DND-41 (cell line): ENCODE measurements around the gene DGUOK.

Experiments
- ATAC-seq: fragments of 200-7000 bp; cut with Tn5 transposase; 3 replicates; pipeline ENCODE4 v1.9.1; 2021; ENCODE audit warnings: low read depth; ENCODE audit not compliant: insufficient read depth
- DNase-seq: peaks from one replicate; pipeline ENCODE4 v3.0.0-alpha.2; 2020
- H2AFZ ChIP-seq: 2 replicates; pipeline ENCODE4 v1.6.0; 2012; ENCODE audit warnings: low read depth, low read length
- H3K27ac ChIP-seq: 2 replicates; pipeline ENCODE4 v1.5.1; 2012; ENCODE audit warnings: low read length, inconsistent platforms
- H3K27me3 ChIP-seq: fragments of 200-600 bp; sonication (generic); 2 replicates; pipeline ENCODE4 v1.6.0; 2012; ENCODE audit warnings: low read length, mild to moderate bottlenecking, inconsistent platforms; ENCODE audit not compliant: insufficient read depth, poor library complexity
- H3K36me3 ChIP-seq: 2 replicates; pipeline ENCODE4 v1.5.1; 2012; ENCODE audit warnings: low read length, inconsistent platforms; ENCODE audit not compliant: insufficient read depth
- H3K4me1 ChIP-seq: 2 replicates; pipeline ENCODE4 v1.5.1; 2012; ENCODE audit warnings: mild to moderate bottlenecking, low read length; ENCODE audit not compliant: insufficient read depth
- H3K4me2 ChIP-seq: 2 replicates; pipeline ENCODE4 v1.6.0; 2012; ENCODE audit warnings: mild to moderate bottlenecking, moderate library complexity, low read length, inconsistent platforms; ENCODE audit not compliant: insufficient read depth
- H3K4me3 ChIP-seq, 2 experiments: fragments of 200-600 bp in 1 of 2; shearing (Covaris generic) in 1 of 2; 2 replicates each; pipeline ENCODE4 v1.5.1; 2012 to 2016; ENCODE audit warnings: inconsistent platforms in 2 of 2, low read length in 2 of 2, mild to moderate bottlenecking in 2 of 2, low read depth in 1 of 2, moderate library complexity in 1 of 2
- H3K79me2 ChIP-seq: 2 replicates; pipeline ENCODE4 v1.6.0; 2012; ENCODE audit warnings: low read length, inconsistent platforms; ENCODE audit not compliant: insufficient read depth
- H3K9ac ChIP-seq: 2 replicates; pipeline ENCODE4 v1.6.0; 2012; ENCODE audit warnings: low read depth, mild to moderate bottlenecking, inconsistent platforms, low read length, moderate library complexity
- H3K9me3 ChIP-seq: 2 replicates; pipeline ENCODE4 v1.5.1; 2012; ENCODE audit warnings: low read length, moderate library complexity, mild to moderate bottlenecking, inconsistent platforms; ENCODE audit not compliant: insufficient read depth, severe bottlenecking
- H4K20me1 ChIP-seq: 2 replicates; pipeline ENCODE4 v1.6.0; 2012; ENCODE audit warnings: low read length; ENCODE audit not compliant: insufficient read depth
- EZH2 ChIP-seq: IDR thresholded peaks from 3 replicates; pipeline ENCODE4 v1.6.1; 2012; ENCODE audit warnings: borderline replicate concordance, low read depth, mild to moderate bottlenecking, moderate library complexity, low read length, inconsistent platforms; ENCODE audit not compliant: severe bottlenecking
- TF ChIP-seq, protein P1 (sequence below): IDR thresholded peaks from 2 replicates; pipeline ENCODE4 v1.5.1; 2012; ENCODE audit warnings: borderline replicate concordance, low read length, moderate library complexity, mild to moderate bottlenecking; ENCODE audit not compliant: poor library complexity, severe bottlenecking; ENCODE audit errors: extremely low read depth

The DGUOK gene

DNA sequence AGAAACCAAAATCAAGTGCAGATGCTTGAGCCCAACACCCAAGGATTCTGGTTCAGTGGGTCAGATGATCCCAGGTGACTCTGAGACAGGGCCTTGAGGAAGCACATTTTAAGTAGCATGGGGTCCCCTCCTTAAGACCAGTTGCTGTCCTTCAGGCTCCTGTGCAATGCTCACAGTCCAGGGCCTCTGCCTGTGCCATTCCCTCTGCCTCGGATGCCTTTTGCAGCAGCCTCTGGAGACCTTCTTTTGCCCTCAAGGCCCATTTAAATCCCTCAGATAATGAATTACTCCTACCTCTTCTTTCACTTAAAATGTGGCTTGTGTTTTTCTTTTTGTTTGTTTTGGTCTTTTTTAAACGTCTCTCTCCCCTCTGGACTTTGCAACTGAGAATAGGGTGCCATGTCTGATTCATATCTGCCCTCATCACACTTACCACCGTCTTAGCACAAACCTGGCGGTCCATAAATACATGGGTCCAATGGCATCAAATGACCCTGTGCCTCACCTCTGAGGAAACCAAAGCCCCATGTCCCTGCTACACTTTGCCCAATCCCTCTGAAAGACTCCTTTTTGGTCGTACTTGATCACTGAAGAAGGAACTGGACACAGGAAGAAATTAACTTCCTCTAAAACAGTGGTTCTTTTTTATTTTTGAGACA, 19.7 kb upstream of the DGUOK start:
- H3K27me3 ChIP-seq = peaks cover 3% of the 10 kb centered on the region
- no peak overlapping the region for H3K9ac ChIP-seq
- TF ChIP-seq, protein P1, sequence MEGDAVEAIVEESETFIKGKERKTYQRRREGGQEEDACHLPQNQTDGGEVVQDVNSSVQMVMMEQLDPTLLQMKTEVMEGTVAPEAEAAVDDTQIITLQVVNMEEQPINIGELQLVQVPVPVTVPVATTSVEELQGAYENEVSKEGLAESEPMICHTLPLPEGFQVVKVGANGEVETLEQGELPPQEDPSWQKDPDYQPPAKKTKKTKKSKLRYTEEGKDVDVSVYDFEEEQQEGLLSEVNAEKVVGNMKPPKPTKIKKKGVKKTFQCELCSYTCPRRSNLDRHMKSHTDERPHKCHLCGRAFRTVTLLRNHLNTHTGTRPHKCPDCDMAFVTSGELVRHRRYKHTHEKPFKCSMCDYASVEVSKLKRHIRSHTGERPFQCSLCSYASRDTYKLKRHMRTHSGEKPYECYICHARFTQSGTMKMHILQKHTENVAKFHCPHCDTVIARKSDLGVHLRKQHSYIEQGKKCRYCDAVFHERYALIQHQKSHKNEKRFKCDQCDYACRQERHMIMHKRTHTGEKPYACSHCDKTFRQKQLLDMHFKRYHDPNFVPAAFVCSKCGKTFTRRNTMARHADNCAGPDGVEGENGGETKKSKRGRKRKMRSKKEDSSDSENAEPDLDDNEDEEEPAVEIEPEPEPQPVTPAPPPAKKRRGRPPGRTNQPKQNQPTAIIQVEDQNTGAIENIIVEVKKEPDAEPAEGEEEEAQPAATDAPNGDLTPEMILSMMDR = no peak
- TF ChIP-seq EZH2 = no peak
- no peak overlapping the region for H3K27ac ChIP-seq
- H3K9me3 ChIP-seq = no peaks in the 10 kb centered on the region
- no peaks in the 10 kb centered on the region for H4K20me1 ChIP-seq
- H3K4me3 ChIP-seq = no peak overlapping the region
- no peak overlapping the region for H2AFZ ChIP-seq
- H3K79me2 ChIP-seq = no peaks in the 10 kb centered on the region
- H3K4me2 ChIP-seq = no peak overlapping the region
- ATAC-seq (no peak), DNase-seq (no peak)
- H3K36me3 ChIP-seq = no peaks in the 10 kb centered on the region
- no peaks in the 10 kb centered on the region for H3K4me1 ChIP-seq

DNA sequence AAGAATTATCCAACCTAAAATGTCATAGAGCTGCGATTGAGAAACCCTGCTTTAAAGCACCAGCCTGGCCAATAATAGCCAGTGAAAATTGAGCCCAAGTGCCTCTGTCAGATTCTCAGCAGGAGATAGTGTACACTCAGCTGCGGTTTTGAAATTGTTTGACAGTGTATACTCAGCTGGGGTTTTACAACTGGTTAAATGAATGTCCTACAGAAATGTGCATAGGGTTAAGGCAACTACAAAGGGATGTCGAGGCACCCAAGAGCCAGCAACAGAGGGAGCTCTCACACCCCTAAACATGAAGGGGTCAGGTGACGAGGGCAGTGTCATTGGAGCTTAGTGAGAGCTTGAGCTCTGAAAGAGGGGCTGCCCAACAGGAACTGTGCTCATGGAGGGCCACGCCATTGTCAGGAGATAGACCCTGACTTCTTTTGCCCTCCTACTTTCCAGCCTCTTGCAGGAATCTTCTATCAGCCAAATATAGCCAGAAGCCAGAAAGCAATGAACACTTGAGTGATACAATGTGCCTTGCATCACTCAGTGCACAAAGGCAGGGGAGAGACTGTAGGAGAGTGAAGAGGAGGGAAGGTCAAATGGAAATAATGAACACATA, 18.7 kb upstream of the DGUOK start:
- Histone ChIP-seq H3K9me3 (no peaks in the 10 kb centered on the region), H3K4me1 (no peaks in the 10 kb centered on the region), H3K4me3 (no peak overlapping the region), H2AFZ (peak overlapping the region; percentile 29), H3K4me2 (no peak overlapping the region), H3K27ac (no peak overlapping the region), H3K79me2 (no peaks in the 10 kb centered on the region), H3K27me3 (no peaks in the 10 kb centered on the region), H3K36me3 (no peaks in the 10 kb centered on the region), H4K20me1 (no peaks in the 10 kb centered on the region), H3K9ac (no peak overlapping the region)
- ATAC-seq (peak; percentile 89), DNase-seq (peak; percentile 46)
- TF ChIP-seq EZH2 = no peak
- TF ChIP-seq, protein P1 = peak; percentile 73

DNA sequence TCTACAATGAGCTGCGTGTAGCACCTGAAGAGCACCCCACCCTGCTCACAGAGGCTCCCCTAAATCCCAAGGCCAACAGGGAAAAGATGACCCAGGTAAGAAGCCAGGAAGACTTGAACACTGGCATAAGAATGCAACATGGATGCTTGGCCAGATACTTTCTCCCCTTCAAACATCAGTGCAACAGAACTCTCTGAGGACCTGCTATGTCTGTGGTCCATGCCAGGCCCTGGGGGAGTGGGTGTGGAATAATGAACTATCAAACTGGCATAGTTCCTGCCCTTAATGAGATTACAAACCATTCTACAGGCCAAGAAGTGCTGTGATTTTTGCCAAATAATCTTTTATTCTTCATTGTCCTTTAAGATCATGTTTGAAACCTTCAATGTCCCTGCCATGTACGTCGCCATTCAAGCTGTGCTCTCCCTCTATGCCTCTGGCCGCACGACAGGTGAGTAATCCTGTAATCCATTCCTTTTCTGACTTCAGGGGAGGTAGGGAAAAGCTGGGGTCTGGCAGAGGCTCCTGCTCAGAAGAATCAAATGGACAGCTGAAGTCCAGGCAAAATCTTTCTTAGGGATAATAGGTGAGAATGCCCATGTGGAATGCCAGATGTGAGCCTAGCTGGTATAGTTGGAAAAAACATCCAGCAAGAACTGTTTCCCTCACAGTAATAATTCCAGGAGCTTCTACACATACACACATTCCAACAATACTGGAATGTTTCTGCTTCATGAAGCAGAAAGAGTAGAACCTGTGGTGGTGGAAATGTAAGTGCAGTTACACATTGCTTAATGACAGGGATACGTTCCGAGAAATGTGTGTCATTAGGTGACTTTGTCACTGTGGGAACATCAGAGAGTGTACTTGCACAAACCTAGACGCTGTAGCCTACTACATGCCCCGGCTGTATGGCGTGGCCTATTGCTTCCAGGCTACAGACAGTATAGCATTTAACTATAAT, 17.7 kb upstream of the DGUOK start:
- no peaks in the 10 kb centered on the region for H3K4me1 ChIP-seq
- no peak overlapping the region for H3K27ac ChIP-seq
- no peaks in the 10 kb centered on the region for H3K79me2 ChIP-seq
- ATAC-seq (no peak), DNase-seq (no peak)
- H2AFZ ChIP-seq = no peak overlapping the region
- H3K4me3 ChIP-seq = no peak overlapping the region
- H3K36me3 ChIP-seq = no peaks in the 10 kb centered on the region
- H3K4me2 ChIP-seq = no peak overlapping the region
- no peaks in the 10 kb centered on the region for H3K27me3 ChIP-seq
- TF ChIP-seq, protein P1 = no peak
- no peak for TF ChIP-seq EZH2
- no peaks in the 10 kb centered on the region for H3K9me3 ChIP-seq
- no peaks in the 10 kb centered on the region for H4K20me1 ChIP-seq
- no peak overlapping the region for H3K9ac ChIP-seq
